NCI-H2107 treated with DMSO at 0.1 percent for 48 hours (cell line): Measurements from ENCODE around the gene GAREM1.
"Not testable (repeated sequence)": the region's sequence is repeated elsewhere in the genome, so short reads cannot be mapped to it uniquely, and the experiment has no call there.

Experiments used
- DNase-seq: peaks from one replicate; lab custom pipeline; 2025; ENCODE audit not compliant: unreplicated experiment; lab: John Stamatoyannopoulos, UW

Gene GAREM1

DNA sequence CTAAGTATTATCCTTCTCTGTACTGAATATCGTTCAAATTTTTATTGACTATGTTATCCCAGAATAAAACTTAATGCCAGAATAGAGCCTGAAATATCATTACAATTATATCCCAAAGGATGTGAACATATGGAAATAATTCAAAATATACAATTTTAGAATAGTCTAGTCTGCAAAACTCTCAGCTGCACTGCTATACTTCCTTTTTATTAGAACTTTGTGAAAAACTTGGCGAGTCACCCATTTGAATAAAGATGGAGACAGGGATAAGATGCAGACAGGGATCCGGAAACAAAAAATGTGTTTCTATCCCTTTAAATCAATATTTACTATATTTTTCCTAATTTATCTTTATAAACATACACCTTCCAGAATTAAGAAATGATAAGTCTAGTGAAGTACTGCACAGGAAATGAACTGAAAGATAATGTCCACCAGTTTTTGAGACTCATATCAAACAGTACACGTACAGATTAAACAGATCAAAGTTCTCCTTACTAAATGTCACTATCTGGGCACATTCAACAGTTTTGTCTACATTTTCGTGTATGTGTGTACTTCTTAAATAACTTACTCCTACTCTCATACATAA is 173.0 kb downstream of the GAREM1 start:
- DNase-seq: no peak

DNA sequence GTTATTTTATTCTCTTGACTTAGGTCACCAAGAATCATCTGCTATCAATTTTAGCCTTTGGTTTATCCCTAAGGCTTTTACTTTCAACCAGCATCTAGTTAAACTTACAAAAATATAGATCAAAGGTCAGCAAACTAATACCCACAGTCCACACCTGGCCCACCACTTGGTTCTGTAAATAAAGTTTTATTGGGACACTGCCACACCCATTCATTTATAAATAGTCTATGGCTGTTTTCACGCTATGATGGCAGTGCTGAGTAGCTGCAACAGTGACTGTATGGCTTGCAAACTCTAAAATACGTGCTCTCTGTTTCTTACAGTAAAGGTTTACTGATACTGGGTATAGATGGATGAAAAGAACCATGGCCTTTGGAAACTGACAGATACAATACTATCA is 173.8 kb downstream of the GAREM1 start:
- no peak for DNase-seq

GRCh38 chr18:32295604-32296003 is 175.1 kb downstream of the GAREM1 start:
- DNase-seq: no peak

GRCh38 chr18:32293107-32293506 is 177.6 kb downstream of the GAREM1 start:
- DNase-seq: no peak

DNA sequence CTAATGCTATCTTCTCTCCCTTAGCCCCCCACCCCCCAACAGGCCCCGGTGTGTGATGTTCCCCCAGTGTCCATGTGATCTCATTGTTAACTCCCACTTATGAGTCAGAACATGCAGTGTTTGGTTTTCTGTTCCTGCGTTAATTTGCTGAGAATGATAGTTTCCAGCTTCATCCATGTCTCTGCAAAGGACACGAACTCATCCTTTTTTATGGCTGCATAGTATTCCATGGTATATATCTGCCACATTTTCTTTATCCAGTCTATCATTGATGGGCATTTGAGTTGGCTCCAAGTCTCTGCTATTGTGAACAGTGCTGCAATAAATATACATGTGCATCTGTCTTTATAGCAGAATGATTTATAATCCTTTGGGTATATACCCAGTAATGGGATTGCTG is 179.1 kb downstream of the GAREM1 start:
- DNase-seq: not testable (repeated sequence)

GRCh38 chr18:32290810-32291209 is 179.9 kb downstream of the GAREM1 start:
- no peak for DNase-seq

DNA sequence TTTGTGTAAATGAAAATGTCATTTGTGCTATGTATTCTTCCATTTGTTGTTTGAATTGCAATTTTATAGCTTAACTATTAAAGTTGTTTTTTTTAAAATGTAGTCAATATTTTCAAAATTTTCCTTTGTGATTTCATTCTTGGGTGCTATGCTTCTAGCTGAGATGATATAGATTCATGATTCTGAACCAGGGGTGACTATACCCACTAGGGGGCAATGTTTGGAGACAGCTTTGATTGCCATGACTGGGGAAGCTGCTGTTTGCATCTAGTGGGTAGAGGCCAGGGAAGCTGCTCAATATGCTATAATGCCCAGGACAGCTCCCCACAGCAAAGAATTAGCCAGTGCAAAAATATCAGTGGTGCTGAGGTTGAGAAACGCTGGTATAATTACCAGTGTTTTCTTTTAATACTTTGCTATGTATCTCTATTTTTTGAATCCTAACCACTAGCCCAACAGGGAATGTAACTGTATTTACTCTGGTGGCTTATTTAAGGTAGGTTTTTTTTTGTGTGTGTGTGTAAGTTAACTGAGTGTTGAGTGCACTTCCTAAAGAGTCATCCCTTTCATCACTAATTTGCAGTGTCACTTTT is 181.1 kb downstream of the GAREM1 start:
- DNase-seq: peak; percentile 61

GRCh38 chr18:32287873-32288272 is 182.8 kb downstream of the GAREM1 start:
- no peak for DNase-seq

DNA sequence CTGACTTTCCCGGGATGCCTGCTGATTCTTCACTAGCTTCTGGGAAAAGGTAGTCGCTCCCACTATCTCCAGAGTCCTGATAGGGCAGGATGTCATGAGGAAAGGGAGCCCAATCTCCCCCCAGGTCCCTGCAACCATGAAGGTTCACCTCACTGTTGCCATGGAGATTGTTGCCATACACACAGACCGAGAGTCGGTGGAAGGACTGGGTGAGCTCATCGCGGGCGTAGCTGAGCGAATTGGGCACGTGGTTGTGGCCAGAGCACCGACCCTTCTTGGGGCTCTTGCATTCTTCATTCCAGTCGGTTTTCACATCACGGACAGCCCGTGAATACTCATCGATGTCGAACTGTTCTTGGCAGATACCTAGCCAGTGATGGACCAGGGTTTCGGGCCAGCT is 183.4 kb downstream of the GAREM1 start:
- no peak for DNase-seq

GRCh38 chr18:32286749-32287148 is 183.9 kb downstream of the GAREM1 start:
- DNase-seq: no peak

GRCh38 chr18:32284284-32284683 is 186.4 kb downstream of the GAREM1 start:
- DNase-seq: no peak

GRCh38 chr18:32280911-32281310 is 189.8 kb downstream of the GAREM1 start:
- no peak for DNase-seq

DNA sequence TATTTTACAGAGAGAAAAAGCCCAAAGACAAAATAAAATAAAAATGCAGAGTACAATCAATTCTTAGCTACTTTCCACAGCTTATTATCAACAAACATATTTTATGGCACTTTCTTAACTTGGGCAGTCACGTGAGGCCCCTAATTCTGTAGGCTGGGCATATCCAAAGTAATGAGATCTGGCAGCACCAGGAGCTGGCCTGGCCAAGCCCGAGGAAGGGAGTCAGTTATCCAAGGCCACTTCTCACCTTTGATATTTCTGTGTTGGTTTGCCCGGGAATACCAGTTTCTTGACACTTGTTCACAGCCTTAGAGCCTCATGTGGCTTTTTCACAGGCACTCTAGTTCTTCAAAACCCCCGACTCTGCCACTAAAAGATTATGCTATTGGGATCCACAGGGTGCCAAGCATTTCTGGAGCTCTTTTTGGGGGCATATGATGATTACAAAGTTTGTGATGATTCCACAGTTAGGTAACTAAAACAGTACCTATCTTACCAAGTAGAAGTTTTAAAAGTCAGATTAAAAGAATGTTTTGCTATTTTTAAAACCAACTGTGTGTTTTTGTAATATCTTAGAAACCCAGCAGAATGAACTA is 190.4 kb downstream of the GAREM1 start:
- DNase-seq: no peak

DNA sequence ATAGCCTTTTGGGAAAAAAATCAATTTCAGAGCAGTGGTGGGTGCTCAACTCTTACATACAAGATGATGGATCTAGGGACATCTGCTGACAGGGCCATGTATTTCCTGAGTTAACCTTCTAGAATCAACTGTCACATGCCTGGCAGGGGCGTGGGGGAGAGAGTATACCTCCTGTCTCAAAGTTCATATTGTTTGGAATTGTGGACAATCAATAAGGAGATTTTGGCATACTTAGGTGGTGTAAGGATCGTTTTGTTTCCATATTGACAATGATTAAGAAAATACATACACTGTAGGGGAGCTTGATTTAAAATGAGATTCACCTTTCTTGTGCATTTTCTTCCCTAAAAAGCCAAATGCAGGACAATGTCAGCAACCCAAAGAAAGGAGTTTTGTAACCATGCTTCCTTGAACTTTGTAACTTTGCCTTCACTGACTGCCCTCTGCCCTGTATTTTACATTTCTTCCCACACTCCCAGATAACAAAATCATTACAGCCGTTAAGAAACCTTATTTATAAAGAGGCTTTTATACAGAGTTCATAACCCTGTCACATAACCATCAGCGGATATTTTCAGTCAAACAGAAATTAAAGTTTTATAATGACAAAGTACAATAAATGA is 192.4 kb downstream of the GAREM1 start:
- DNase-seq: no peak

DNA sequence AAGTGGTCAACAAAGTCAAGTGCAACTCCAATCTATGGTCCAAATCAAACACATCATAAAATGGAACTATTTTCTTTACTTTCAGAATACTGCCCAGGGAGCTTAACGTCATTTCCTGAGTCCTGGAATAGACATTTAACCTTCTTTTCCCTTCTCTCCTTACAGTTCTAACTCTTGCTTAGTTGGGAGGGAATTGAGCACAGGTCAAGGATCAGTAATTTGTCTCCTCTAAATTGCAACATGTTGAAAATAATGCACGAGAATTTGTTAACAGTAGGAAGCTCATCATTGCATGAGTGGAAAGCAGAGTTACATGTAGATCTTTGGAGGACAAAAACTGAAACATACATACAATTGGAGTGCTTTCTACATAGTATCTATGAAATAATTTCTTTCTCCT is 193.1 kb downstream of the GAREM1 start:
- no peak for DNase-seq

GRCh38 chr18:32276906-32277305 is 193.8 kb downstream of the GAREM1 start:
- DNase-seq: no peak

GRCh38 chr18:32276256-32276655 is 194.4 kb downstream of the GAREM1 start:
- DNase-seq: no peak

- no peak for DNase-seq
Observed at GRCh38 chr18:32275221-32275620, 195.5 kb downstream of the GAREM1 start.

DNA sequence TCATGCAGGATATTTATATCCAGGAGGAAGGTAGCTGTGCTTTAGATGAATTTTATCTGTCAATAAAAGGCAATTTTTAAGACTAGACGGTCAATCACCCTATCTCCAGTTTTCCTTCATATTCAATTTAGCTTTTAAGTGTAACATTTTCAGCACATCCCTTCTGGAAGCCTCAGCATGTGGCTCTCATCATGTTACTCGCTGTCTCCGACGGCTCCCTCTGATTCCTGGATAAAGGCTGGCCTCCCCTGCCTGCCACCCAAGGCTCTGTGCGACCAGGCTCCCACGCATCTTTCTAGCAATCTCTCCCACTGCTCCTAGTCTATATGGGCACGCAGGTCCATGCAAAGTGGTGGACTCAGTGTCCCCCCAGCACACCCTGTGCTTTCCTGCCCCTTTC is 196.4 kb downstream of the GAREM1 start:
- no peak for DNase-seq

GRCh38 chr18:32271672-32272208 is 198.9 kb downstream of the GAREM1 start:
- peak; percentile 4 for DNase-seq

GRCh38 chr18:32270341-32270740 is 200.3 kb downstream of the GAREM1 start:
- no peak for DNase-seq

DNA sequence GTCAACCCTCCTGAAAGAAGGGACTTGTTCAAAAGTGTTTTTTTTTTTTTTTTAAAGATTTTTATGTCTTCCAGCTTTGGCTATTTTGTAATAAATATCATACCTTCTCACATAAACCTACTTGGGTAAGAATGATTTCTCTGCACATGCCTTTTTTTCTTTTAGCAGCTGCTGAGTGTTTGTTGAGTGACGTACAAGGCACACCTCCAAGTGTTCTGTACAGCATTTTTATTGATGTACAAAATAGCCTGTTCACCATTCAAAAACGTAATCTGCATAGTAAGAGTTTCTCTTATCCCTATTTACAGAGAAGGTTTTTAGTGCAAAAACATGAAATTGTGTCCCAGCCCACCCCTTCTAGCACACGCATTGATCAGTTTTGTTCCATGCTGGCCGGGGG is 203.2 kb downstream of the GAREM1 start:
- no peak for DNase-seq
